Neural cell (in vitro differentiated cells): ENCODE measurements around the gene CLUH.
A peak's percentile ranks its signal among the peaks of the same experiment; 100 is the strongest.

ENCODE experiments used
- CTCF ChIP-seq: fragments of 450-650 bp; IDR thresholded peaks from 2 replicates; pipeline ENCODE4 v1.5.1; 2014; ENCODE audit warnings: antibody characterized with exemption, mild to moderate bottlenecking, moderate library complexity; ENCODE audit not compliant: poor library complexity, severe bottlenecking
- EP300 ChIP-seq: fragments of 450-650 bp; conservative IDR thresholded peaks from 2 replicates; pipeline ENCODE4 v1.6.1; 2014; ENCODE audit warnings: antibody characterized with exemption, mild to moderate bottlenecking, moderate library complexity; ENCODE audit not compliant: poor library complexity, severe bottlenecking
- MXI1 ChIP-seq: fragments of 450-650 bp; conservative IDR thresholded peaks from 2 replicates; pipeline ENCODE4 v1.6.1; 2014; ENCODE audit warnings: antibody characterized with exemption, mild to moderate bottlenecking; ENCODE audit not compliant: poor library complexity, severe bottlenecking
- POLR2AphosphoS5 ChIP-seq: IDR thresholded peaks from 2 replicates; pipeline ENCODE4 v1.6.1; 2012
- REST ChIP-seq: IDR thresholded peaks from 2 replicates; pipeline ENCODE4 v1.6.1; 2012; ENCODE audit warnings: borderline replicate concordance
- TAF1 ChIP-seq: IDR thresholded peaks from 2 replicates; pipeline ENCODE4 v1.6.1; 2012; ENCODE audit warnings: low read depth

- peak; percentile 45 for TF ChIP-seq CTCF
- TF ChIP-seq EP300 = no peak
- TF ChIP-seq REST = no peak
- TF ChIP-seq MXI1 = no peak
- TF ChIP-seq TAF1 = no peak
- no peak for TF ChIP-seq POLR2AphosphoS5
Observed at GRCh38 chr17:2724784-2725164, 13.2 kb upstream of the CLUH start.
